HG02884 (cell line): Measurements from ENCODE around the gene HES4.
"Not testable (repeated sequence)": the region's sequence is repeated elsewhere in the genome, so short reads cannot be mapped to it uniquely, and the experiment has no call there.

Source experiments
- ATAC-seq: cut with Tn5 transposase; IDR thresholded peaks from one replicate; pipeline ENCODE4 v1.9.1; 2021; ENCODE audit warnings: mild to moderate bottlenecking, moderate library complexity; ENCODE audit not compliant: unreplicated experiment

The HES4 gene

GRCh38 chr1:981491-981954 is 18.4 kb downstream of the HES4 start:
- no peak for ATAC-seq

- no peak for ATAC-seq
Measured at GRCh38 chr1:980602-981395, 19.1 kb downstream of the HES4 start.

GRCh38 chr1:980137-980571 is 19.7 kb downstream of the HES4 start:
- no peak for ATAC-seq

GRCh38 chr1:979744-980072 is 20.2 kb downstream of the HES4 start:
- no peak for ATAC-seq

GRCh38 chr1:978835-979743 is 20.8 kb downstream of the HES4 start:
- no peak for ATAC-seq

GRCh38 chr1:978069-978834 is 21.6 kb downstream of the HES4 start:
- no peak for ATAC-seq

GRCh38 chr1:976791-977190 is 23.1 kb downstream of the HES4 start:
- not testable (repeated sequence) for ATAC-seq

- no peak for ATAC-seq
Measured at GRCh38 chr1:975896-976683, 23.8 kb downstream of the HES4 start.

GRCh38 chr1:975365-975764 is 24.5 kb downstream of the HES4 start:
- ATAC-seq: no peak

- ATAC-seq: no peak
Measured at GRCh38 chr1:974687-975328, 25.1 kb downstream of the HES4 start.

GRCh38 chr1:974293-974640 is 25.6 kb downstream of the HES4 start:
- no peak for ATAC-seq

- no peak for ATAC-seq
Measured at GRCh38 chr1:973459-974292, 26.2 kb downstream of the HES4 start.

- no peak for ATAC-seq
Measured at GRCh38 chr1:972726-973458, 27.0 kb downstream of the HES4 start.

- ATAC-seq: no peak
Measured at GRCh38 chr1:971751-972506, 28.0 kb downstream of the HES4 start.

- no peak for ATAC-seq
Measured at GRCh38 chr1:970973-971730, 28.7 kb downstream of the HES4 start.

- ATAC-seq: no peak
Measured at GRCh38 chr1:970242-970972, 29.5 kb downstream of the HES4 start.
